ENCODE data around the gene RS1.

RS1 gene

GRCh38 chrX:18598413-18598812 is 73.5 kb downstream of the RS1 start:
- H3K27ac ChIP-seq (ENCODE audit: low read length): no peak overlapping the region
- no peaks in the 10 kb centered on the region for H3K9me3 ChIP-seq (ENCODE audit: control insufficient read depth, insufficient read depth, low read length)
- H3K36me3 ChIP-seq (ENCODE audit: control insufficient read depth, insufficient read depth, low read length): no peaks in the 10 kb centered on the region
- DNase-seq (ENCODE audit: low read depth, low spot score): no peak
- no peaks in the 10 kb centered on the region for H3K27me3 ChIP-seq (ENCODE audit: control insufficient read depth, insufficient read depth, low read length)
- WGBS (ENCODE audit: insufficient coverage, insufficient read length): no CpG with 5 or more reads among the region's 2 CpGs
- no peaks in the 10 kb centered on the region for H3K4me1 ChIP-seq (ENCODE audit: control insufficient read depth, insufficient read depth, low read length)
- no peak overlapping the region for H3K4me3 ChIP-seq (ENCODE audit: low read length)

DNA sequence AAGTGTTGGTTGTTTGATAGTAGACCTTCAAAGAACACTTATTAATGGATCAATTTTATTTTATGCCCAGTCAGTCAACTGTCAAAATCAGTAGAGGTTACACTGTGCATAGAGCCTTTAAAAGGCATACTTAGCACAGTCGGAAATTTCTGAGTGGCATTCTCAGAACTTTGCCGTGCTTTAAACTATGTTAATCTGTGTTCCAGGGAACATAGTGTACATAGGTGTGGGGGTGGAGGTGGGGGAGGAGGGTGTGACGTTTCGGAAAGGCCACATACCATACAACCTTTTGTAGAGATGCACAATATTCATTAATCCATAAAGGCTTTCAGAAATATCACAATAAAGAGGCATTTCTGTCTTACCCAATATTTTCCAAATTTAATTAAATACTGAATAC is 75.8 kb downstream of the RS1 start:
- no peaks in the 10 kb centered on the region for H3K9me3 ChIP-seq (ENCODE audit: control insufficient read depth, insufficient read depth, low read length)
- no CpG with 5 or more reads among the region's 4 CpGs for WGBS (ENCODE audit: insufficient coverage, insufficient read length)
- no peak for DNase-seq (ENCODE audit: low read depth, low spot score)
- H3K27ac ChIP-seq (ENCODE audit: low read length): no peak overlapping the region
- H3K4me1 ChIP-seq (ENCODE audit: control insufficient read depth, insufficient read depth, low read length): no peaks in the 10 kb centered on the region
- H3K36me3 ChIP-seq (ENCODE audit: control insufficient read depth, insufficient read depth, low read length): no peaks in the 10 kb centered on the region
- H3K4me3 ChIP-seq (ENCODE audit: low read length): no peak overlapping the region
- no peaks in the 10 kb centered on the region for H3K27me3 ChIP-seq (ENCODE audit: control insufficient read depth, insufficient read depth, low read length)

- Histone ChIP-seq H3K27me3 (ENCODE audit: control insufficient read depth, insufficient read depth, low read length) (no peaks in the 10 kb centered on the region), H3K9me3 (ENCODE audit: control insufficient read depth, insufficient read depth, low read length) (no peaks in the 10 kb centered on the region), H3K27ac (ENCODE audit: low read length) (no peak overlapping the region), H3K4me1 (ENCODE audit: control insufficient read depth, insufficient read depth, low read length) (no peaks in the 10 kb centered on the region), H3K36me3 (ENCODE audit: control insufficient read depth, insufficient read depth, low read length) (no peaks in the 10 kb centered on the region), H3K4me3 (ENCODE audit: low read length) (no peak overlapping the region)
- no CpG with 5 or more reads among the region's 2 CpGs for WGBS (ENCODE audit: insufficient coverage, insufficient read length)
- no peak for DNase-seq (ENCODE audit: low read depth, low spot score)
Measured at GRCh38 chrX:18594079-18594478, 77.8 kb downstream of the RS1 start.

- Histone ChIP-seq H3K27me3 (ENCODE audit: control insufficient read depth, insufficient read depth, low read length) (no peaks in the 10 kb centered on the region), H3K4me3 (ENCODE audit: low read length) (no peak overlapping the region), H3K27ac (ENCODE audit: low read length) (no peak overlapping the region), H3K4me1 (ENCODE audit: control insufficient read depth, insufficient read depth, low read length) (no peaks in the 10 kb centered on the region), H3K36me3 (ENCODE audit: control insufficient read depth, insufficient read depth, low read length) (no peaks in the 10 kb centered on the region), H3K9me3 (ENCODE audit: control insufficient read depth, insufficient read depth, low read length) (no peaks in the 10 kb centered on the region)
- WGBS (ENCODE audit: insufficient coverage, insufficient read length): no CpG with 5 or more reads among the region's 2 CpGs
- DNase-seq (ENCODE audit: low read depth, low spot score): no peak
Measured at GRCh38 chrX:18591834-18592233, 80.1 kb downstream of the RS1 start.

Measured in iPS DF 6.9 (cell line).